ENCODE results near the gene TMPRSS9. TPM values are rescaled to one million over a fixed set of nuclear protein-coding genes. Genes with fewer than 3 reads are reported as not detected.
A peak's percentile ranks its signal among the peaks of the same experiment; 100 is the strongest.

Gene TMPRSS9
- total RNA-seq (ENCODE audit: unreplicated experiment): not detected
- long read RNA-seq: 0 reads

DNA sequence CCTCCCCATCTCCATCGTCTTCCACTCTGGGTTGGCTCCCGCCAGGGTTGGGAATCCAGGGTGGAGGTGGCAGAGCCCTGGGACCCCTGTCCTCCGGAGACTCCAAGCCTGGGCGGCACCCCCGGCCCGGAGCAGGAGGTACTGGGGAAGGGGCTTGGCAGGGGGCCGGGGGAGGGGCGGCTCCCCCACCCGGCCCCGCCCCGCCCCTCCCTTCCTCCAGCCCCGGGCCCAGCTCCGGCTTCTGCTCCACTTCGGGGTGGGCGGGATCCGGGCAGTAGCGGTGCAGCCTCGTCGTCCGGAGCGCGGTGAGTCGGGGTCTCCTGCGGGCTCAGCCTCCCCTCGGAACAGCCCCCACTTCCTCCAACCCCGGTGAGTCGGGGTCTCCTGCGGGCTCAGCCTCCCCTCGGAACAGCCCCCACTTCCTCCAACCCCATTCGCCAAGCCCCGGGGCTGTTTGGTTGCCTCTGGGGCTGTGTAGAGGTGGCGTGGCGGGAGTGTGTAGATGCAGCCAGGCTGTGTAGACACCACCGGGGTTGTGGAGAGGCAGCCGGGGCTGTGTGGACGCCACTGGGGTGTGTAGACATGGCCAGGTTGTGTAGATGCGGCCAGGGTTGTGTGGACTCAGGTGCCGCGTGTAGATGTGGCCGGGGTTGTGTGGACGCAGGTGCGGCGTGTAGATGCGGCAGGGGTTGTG, at the start of gene TMPRSS9:
Gene TMPRSS9, plus strand, starts transcription at position 274 of the 694 bp plus-strand sequence. CDS start 29,521 bp downstream, outside the sequence.
- Mint-ChIP-seq H3K27me3 (ENCODE audit: unreplicated experiment) (peaks cover 13% of the 10 kb centered on the region), H3K4me3 (ENCODE audit: unreplicated experiment) (peak within 1 kb of the TSS; percentile 39), H3K9me3 (ENCODE audit: unreplicated experiment) (no peaks in the 10 kb centered on the region), H3K4me1 (ENCODE audit: unreplicated experiment) (peaks cover 2% of the 10 kb centered on the region), H3K36me3 (ENCODE audit: low read depth, unreplicated experiment) (peaks cover 4% of the 10 kb centered on the region), H3K27ac (ENCODE audit: unreplicated experiment) (peak within 1 kb of the TSS; percentile 34)
- TF ChIP-seq, protein P1, sequence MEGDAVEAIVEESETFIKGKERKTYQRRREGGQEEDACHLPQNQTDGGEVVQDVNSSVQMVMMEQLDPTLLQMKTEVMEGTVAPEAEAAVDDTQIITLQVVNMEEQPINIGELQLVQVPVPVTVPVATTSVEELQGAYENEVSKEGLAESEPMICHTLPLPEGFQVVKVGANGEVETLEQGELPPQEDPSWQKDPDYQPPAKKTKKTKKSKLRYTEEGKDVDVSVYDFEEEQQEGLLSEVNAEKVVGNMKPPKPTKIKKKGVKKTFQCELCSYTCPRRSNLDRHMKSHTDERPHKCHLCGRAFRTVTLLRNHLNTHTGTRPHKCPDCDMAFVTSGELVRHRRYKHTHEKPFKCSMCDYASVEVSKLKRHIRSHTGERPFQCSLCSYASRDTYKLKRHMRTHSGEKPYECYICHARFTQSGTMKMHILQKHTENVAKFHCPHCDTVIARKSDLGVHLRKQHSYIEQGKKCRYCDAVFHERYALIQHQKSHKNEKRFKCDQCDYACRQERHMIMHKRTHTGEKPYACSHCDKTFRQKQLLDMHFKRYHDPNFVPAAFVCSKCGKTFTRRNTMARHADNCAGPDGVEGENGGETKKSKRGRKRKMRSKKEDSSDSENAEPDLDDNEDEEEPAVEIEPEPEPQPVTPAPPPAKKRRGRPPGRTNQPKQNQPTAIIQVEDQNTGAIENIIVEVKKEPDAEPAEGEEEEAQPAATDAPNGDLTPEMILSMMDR (IDR thresholded peaks at IDR 0.05; ENCODE audit: unreplicated experiment): no peak
- no peak for DNase-seq (ENCODE audit: low spot score)

DNA sequence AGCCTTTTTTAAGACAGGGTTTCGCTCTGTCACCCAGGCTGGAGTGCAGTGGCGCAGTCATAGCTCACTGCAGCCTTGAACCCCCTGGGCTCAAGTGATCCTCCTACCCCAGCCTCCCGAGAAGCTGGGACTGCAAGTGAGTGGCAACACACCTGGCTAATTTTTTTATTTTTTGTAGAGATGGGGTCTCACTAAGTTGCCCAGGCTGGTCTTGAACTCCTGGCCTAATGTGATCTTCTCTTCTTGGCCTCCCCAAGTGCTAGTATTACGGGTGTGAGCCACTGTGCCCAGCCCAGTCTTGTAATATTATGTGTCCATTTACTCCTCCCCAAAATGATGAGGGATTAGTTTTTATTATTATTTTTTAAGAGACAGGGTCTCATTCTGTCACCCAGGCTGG, 49.0 kb upstream of the TMPRSS9 start:
- H3K36me3 Mint-ChIP-seq (ENCODE audit: low read depth, unreplicated experiment): peaks cover 7% of the 10 kb centered on the region
- H3K9me3 Mint-ChIP-seq (ENCODE audit: unreplicated experiment): no peaks in the 10 kb centered on the region
- no peak overlapping the region for H3K4me3 Mint-ChIP-seq (ENCODE audit: unreplicated experiment)
- H3K4me1 Mint-ChIP-seq (ENCODE audit: unreplicated experiment): peaks cover 2% of the 10 kb centered on the region
- H3K27me3 Mint-ChIP-seq (ENCODE audit: unreplicated experiment): peaks cover 7% of the 10 kb centered on the region
- H3K27ac Mint-ChIP-seq (ENCODE audit: unreplicated experiment): no peak overlapping the region
- TF ChIP-seq, protein P1 (IDR thresholded peaks at IDR 0.05; ENCODE audit: unreplicated experiment): no peak
- no peak for DNase-seq (ENCODE audit: low spot score)

DNA sequence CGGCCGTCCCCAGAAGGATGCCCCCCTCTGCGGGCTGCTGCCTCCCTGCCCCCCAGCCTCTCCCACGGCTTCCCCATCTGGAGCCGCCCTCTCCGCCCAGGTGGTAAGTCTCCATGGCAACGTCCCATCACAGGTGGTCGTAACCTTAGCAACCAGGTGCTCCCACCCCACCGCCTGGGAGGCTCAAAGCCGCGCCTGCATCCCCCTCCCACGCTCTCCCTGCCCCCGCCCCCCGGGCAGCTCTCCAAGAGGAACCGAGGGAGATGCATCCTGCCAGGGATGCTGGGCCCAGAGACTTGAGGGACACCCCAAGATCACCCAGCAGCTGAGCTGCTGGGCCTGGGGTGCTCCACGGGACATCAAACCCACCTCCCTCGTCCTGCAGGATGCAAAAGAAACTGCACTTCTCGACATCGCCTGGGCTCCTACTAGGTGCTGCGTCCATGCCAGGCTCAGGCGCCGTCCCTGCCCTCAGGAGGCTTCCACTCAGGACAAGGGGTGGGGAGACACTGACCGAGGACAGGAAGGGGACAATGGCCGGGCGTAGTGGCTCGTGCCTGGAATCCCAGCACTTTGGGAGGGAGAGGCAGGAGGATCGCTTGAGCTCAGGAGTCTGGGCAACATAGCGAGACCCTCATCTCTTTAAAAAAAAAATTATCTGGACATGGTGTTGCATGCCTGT, 47.1 kb upstream of the TMPRSS9 start:
- Mint-ChIP-seq H3K27ac (ENCODE audit: unreplicated experiment) (no peak overlapping the region), H3K36me3 (ENCODE audit: low read depth, unreplicated experiment) (peaks cover 7% of the 10 kb centered on the region), H3K4me3 (ENCODE audit: unreplicated experiment) (no peak overlapping the region), H3K27me3 (ENCODE audit: unreplicated experiment) (peaks cover 5% of the 10 kb centered on the region), H3K4me1 (ENCODE audit: unreplicated experiment) (peaks cover 3% of the 10 kb centered on the region), H3K9me3 (ENCODE audit: unreplicated experiment) (no peaks in the 10 kb centered on the region)
- DNase-seq (ENCODE audit: low spot score): no peak
- TF ChIP-seq, protein P1 (IDR thresholded peaks at IDR 0.05; ENCODE audit: unreplicated experiment): no peak

DNA sequence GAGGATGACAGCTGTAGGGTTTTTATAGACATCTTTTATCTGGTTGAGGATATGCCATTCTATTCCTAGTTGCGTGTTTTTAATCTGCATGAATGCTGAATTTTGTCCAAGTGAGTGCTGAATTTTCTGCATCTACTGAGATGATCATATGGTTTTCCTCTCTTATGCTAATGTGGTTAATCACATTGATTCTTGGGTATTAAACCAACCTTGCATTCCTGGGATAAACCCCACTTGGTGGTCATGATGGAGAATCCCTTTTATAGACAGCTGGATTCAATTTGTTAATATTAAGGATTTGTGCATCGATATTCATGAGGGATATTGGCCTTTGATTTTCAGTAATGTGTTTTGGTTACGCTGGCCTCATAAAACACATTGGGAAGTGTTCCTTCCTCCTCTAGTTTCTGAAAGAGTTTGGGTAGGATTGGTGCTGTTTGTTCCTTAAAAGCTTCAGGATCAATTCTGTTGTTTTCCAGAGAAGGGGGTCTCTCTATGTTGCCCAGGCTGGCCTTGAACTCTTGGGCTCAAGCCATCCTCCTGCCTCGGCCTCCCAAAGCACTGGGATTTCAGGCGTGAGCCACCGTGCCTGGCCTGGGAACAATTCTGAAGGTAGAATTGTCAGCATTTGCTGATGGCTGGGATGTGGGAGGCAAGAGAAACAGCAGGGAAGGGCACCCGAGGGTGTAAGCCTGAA, 44.8 kb upstream of the TMPRSS9 start:
- TF ChIP-seq, protein P1 (IDR thresholded peaks at IDR 0.05; ENCODE audit: unreplicated experiment): no peak
- Mint-ChIP-seq H3K4me3 (ENCODE audit: unreplicated experiment) (peak overlapping the region; percentile 19), H3K36me3 (ENCODE audit: low read depth, unreplicated experiment) (peaks cover 7% of the 10 kb centered on the region), H3K9me3 (ENCODE audit: unreplicated experiment) (no peaks in the 10 kb centered on the region), H3K4me1 (ENCODE audit: unreplicated experiment) (peaks cover 7% of the 10 kb centered on the region), H3K27me3 (ENCODE audit: unreplicated experiment) (no peaks in the 10 kb centered on the region), H3K27ac (ENCODE audit: unreplicated experiment) (no peak overlapping the region)
- no peak for DNase-seq (ENCODE audit: low spot score)

Data from endothelial cell (in vitro differentiated cells).